Lower lobe of right lung (tissue), 2 donors: ENCODE measurements around the gene S100A2. TPM values are rescaled to one million over a fixed set of nuclear protein-coding genes. Genes with fewer than 3 reads are reported as not detected.

ENCODE experiments used
- ATAC-seq, 2 donors: fragments of 200-7000 bp; cut with Tn5 transposase; one replicate each; pipeline ENCODE4 v1.9.1; 2020 to 2022; ENCODE audit warnings: mild to moderate bottlenecking in 2 of 2, moderate library complexity in 2 of 2
- DNase-seq: peaks from one replicate; pipeline ENCODE4 v3.0.0-alpha.2; 2020
- H3K27ac ChIP-seq: fragments of 200-600 bp; one replicate; pipeline ENCODE4 v1.8.0; 2022
- H3K27me3 ChIP-seq: fragments of 200-600 bp; one replicate; pipeline ENCODE4 v1.8.0; 2022; ENCODE audit warnings: low read depth
- H3K36me3 ChIP-seq: fragments of 200-600 bp; one replicate; pipeline ENCODE4 v1.8.0; 2022; ENCODE audit warnings: mild to moderate bottlenecking
- H3K4me1 ChIP-seq: fragments of 200-600 bp; one replicate; pipeline ENCODE4 v1.8.0; 2022
- H3K4me3 ChIP-seq: fragments of 200-600 bp; one replicate; pipeline ENCODE4 v1.8.0; 2022; ENCODE audit warnings: mild to moderate bottlenecking
- H3K9me3 ChIP-seq: fragments of 200-600 bp; one replicate; pipeline ENCODE4 v1.8.0; 2022
- intact Hi-C: fragments of 100-400 bp; cut with DNase I; formaldehyde crosslinking; loops from one replicate; pipeline ENCODE4 v1.11.0; 2022
- total RNA-seq: library from RNA; stranded (reverse); fragmentation: NEBNext Ultra II Directional; extraction: Animal tissue kit (Norgen Biotek cat#: 25700); gene quantifications from one replicate; pipeline ENCODE4 v1.2.1, GENCODE V29; 2021
- TF ChIP-seq, protein P1 (sequence below): fragments of 200-600 bp; IDR thresholded peaks from one replicate; pipeline ENCODE4 v1.8.0; 2022; ENCODE audit warnings: antibody characterized with exemption, mild to moderate bottlenecking
- donor health status: DM: no; HTN: yes; CAD: no; lungs with severe emphysema.

Gene S100A2
- total RNA-seq, 1 donor from 2014 or later: 3.8 TPM

GRCh38 chr1:153519242-153519641 lies 46.4 kb downstream of the S100A2 start:
- Histone ChIP-seq H3K4me1 (peaks cover 20% of the 10 kb centered on the region), H3K4me3 (no peak overlapping the region)
- DNase-seq: no peak

GRCh38 chr1:153515504-153516394 lies 49.9 kb downstream of the S100A2 start:
- Histone ChIP-seq H3K4me1 (peaks cover 26% of the 10 kb centered on the region), H3K27ac (peak overlapping the region; percentile 44), H3K36me3 (no peaks in the 10 kb centered on the region), H3K9me3 (no peaks in the 10 kb centered on the region), H3K4me3 (no peak overlapping the region), H3K27me3 (no peaks in the 10 kb centered on the region)
- intact Hi-C loops: loop anchor here (10.0 kb wide), 1 partner anchor 49 kb away; the partner anchor contains the start of gene S100A2
- ATAC-seq: peak; percentile 83 to 91
- DNase-seq: peak; percentile 72
- TF ChIP-seq, protein P1, sequence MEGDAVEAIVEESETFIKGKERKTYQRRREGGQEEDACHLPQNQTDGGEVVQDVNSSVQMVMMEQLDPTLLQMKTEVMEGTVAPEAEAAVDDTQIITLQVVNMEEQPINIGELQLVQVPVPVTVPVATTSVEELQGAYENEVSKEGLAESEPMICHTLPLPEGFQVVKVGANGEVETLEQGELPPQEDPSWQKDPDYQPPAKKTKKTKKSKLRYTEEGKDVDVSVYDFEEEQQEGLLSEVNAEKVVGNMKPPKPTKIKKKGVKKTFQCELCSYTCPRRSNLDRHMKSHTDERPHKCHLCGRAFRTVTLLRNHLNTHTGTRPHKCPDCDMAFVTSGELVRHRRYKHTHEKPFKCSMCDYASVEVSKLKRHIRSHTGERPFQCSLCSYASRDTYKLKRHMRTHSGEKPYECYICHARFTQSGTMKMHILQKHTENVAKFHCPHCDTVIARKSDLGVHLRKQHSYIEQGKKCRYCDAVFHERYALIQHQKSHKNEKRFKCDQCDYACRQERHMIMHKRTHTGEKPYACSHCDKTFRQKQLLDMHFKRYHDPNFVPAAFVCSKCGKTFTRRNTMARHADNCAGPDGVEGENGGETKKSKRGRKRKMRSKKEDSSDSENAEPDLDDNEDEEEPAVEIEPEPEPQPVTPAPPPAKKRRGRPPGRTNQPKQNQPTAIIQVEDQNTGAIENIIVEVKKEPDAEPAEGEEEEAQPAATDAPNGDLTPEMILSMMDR: no peak

More at GRCh38 chr1:153519242-153519641, 46.4 kb downstream of the S100A2 start:
- TF ChIP-seq, protein P1: no peak
- Histone ChIP-seq H3K27ac (no peak overlapping the region), H3K9me3 (no peaks in the 10 kb centered on the region), H3K36me3 (no peaks in the 10 kb centered on the region), H3K27me3 (no peaks in the 10 kb centered on the region)
- ATAC-seq: no peak
- intact Hi-C loops: loop anchor here (10.0 kb wide), 1 partner anchor 46 kb away; the partner anchor contains the start of gene S100A2

GRCh38 chr1:153513666-153514065 lies 52.0 kb downstream of the S100A2 start:
- ATAC-seq (no peak), DNase-seq (no peak)
- TF ChIP-seq, protein P1: no peak
- intact Hi-C loops: loop anchor here (10.0 kb wide), 1 partner anchor 51 kb away; the partner anchor contains the start of gene S100A2
- Histone ChIP-seq H3K27me3 (no peaks in the 10 kb centered on the region), H3K4me1 (peaks cover 25% of the 10 kb centered on the region), H3K27ac (no peak overlapping the region), H3K4me3 (no peak overlapping the region), H3K36me3 (no peaks in the 10 kb centered on the region), H3K9me3 (no peaks in the 10 kb centered on the region)

- ATAC-seq (no peak), DNase-seq (no peak)
- Histone ChIP-seq H3K9me3 (no peaks in the 10 kb centered on the region), H3K4me1 (peaks cover 22% of the 10 kb centered on the region), H3K36me3 (no peaks in the 10 kb centered on the region), H3K27ac (no peak overlapping the region), H3K27me3 (no peaks in the 10 kb centered on the region), H3K4me3 (no peak overlapping the region)
- intact Hi-C loops: loop anchor here (10.0 kb wide), 1 partner anchor 52 kb away; the partner anchor contains the start of gene S100A2
- TF ChIP-seq, protein P1: no peak
These were observed 52.6 kb downstream of the S100A2 start for GRCh38 chr1:153513023-153513422.

Other genes starting within 250 kb of the S100A2 start
- gene PGLYRP4, start 217.0 kb downstream of the S100A2 start, total RNA-seq: 0.30 TPM
- 911 TPM for gene S100A9, start 208.0 kb downstream of the S100A2 start, total RNA-seq
- gene S100A12, start 190.2 kb downstream of the S100A2 start, total RNA-seq: 54.9 TPM
- 622 TPM for gene S100A8, start 174.8 kb downstream of the S100A2 start, total RNA-seq
- gene S100A7A, start 149.3 kb downstream of the S100A2 start, total RNA-seq: not detected
- gene S100A7, start 105.2 kb downstream of the S100A2 start, total RNA-seq: not detected
- gene S100A6, start 29.9 kb downstream of the S100A2 start, total RNA-seq: 1,109 TPM
- gene S100A5, start 24.9 kb downstream of the S100A2 start, total RNA-seq: not detected
- gene S100A4, start 20.0 kb downstream of the S100A2 start, total RNA-seq: 600 TPM
- gene S100A3, start 16.6 kb downstream of the S100A2 start, total RNA-seq: 4.5 TPM
- gene S100A16, start 47.3 kb upstream of the S100A2 start, total RNA-seq: 52.3 TPM
- 138 TPM for gene S100A14, start 50.5 kb upstream of the S100A2 start, total RNA-seq
- gene S100A13, start 61.7 kb upstream of the S100A2 start, total RNA-seq: 83.0 TPM
- 0.71 TPM for gene S100A1, start 62.6 kb upstream of the S100A2 start, total RNA-seq
- gene CHTOP, start 68.2 kb upstream of the S100A2 start, total RNA-seq: 72.2 TPM
- 40.2 TPM for gene SNAPIN, start 92.9 kb upstream of the S100A2 start, total RNA-seq
- 83.2 TPM for gene ILF2, start 105.1 kb upstream of the S100A2 start, total RNA-seq
- gene NPR1, start 112.8 kb upstream of the S100A2 start, total RNA-seq: 58.8 TPM
- gene INTS3, start 162.2 kb upstream of the S100A2 start, total RNA-seq: 77.3 TPM
- gene SLC27A3, start 209.6 kb upstream of the S100A2 start, total RNA-seq: 99.6 TPM